HG02970 (cell line): ENCODE measurements around the gene TPMT.
"Not testable (repeated sequence)": the region's sequence is repeated elsewhere in the genome, so short reads cannot be mapped to it uniquely, and the experiment has no call there.

ENCODE experiments used
- ATAC-seq: cut with Tn5 transposase; IDR thresholded peaks from one replicate; pipeline ENCODE4 v1.9.1; 2021; ENCODE audit warnings: mild to moderate bottlenecking, moderate library complexity, moderate number of reproducible peaks; ENCODE audit not compliant: unreplicated experiment, low FRiP score

The TPMT gene

GRCh38 chr6:18160911-18161310 lies 6.0 kb upstream of the TPMT start:
- ATAC-seq, result no peak

GRCh38 chr6:18155864-18156421 lies 1.1 kb upstream of the TPMT start:
- ATAC-seq, result peak; percentile 20

GRCh38 chr6:18155150-18155863 lies 430 bp upstream of the TPMT start, which contains the start of gene KDM1B:
KDM1B (plus strand) TSS chr6:18155422; CDS start chr6:18159896, 4,474 bp downstream.
- peak; percentile 98 for ATAC-seq

- no peak for ATAC-seq
Observed at GRCh38 chr6:18153311-18153703, 1.6 kb downstream of the TPMT start.

GRCh38 chr6:18151801-18152200 lies 3.1 kb downstream of the TPMT start:
- no peak for ATAC-seq

GRCh38 chr6:18151391-18151790 lies 3.5 kb downstream of the TPMT start:
- ATAC-seq, result not testable (repeated sequence)

- no peak for ATAC-seq
Observed at GRCh38 chr6:18148304-18149025, 6.4 kb downstream of the TPMT start.

GRCh38 chr6:18147616-18148015 lies 7.3 kb downstream of the TPMT start:
- ATAC-seq, result no peak

- ATAC-seq, result no peak
Observed at GRCh38 chr6:18147160-18147559, 7.7 kb downstream of the TPMT start.

GRCh38 chr6:18142591-18142861 lies 12.4 kb downstream of the TPMT start:
- ATAC-seq, result no peak

GRCh38 chr6:18141805-18142590 lies 12.9 kb downstream of the TPMT start:
- no peak for ATAC-seq

GRCh38 chr6:18139935-18140621 lies 14.8 kb downstream of the TPMT start:
- no peak for ATAC-seq

GRCh38 chr6:18138906-18139305 lies 16.0 kb downstream of the TPMT start:
- no peak for ATAC-seq

- ATAC-seq, result no peak
Observed at GRCh38 chr6:18136260-18136659, 18.6 kb downstream of the TPMT start.

GRCh38 chr6:18135171-18135570 lies 19.7 kb downstream of the TPMT start:
- ATAC-seq, result no peak

- no peak for ATAC-seq
Observed at GRCh38 chr6:18132346-18132745, 22.5 kb downstream of the TPMT start.

- no peak for ATAC-seq
Observed at GRCh38 chr6:18126121-18126520, 28.8 kb downstream of the TPMT start.

GRCh38 chr6:18122128-18123093 lies 32.5 kb downstream of the TPMT start, which contains the start of gene NHLRC1:
NHLRC1 (minus strand) TSS chr6:18122677; CDS start chr6:18122606, 71 bp downstream.
- ATAC-seq, result peak; percentile 97

GRCh38 chr6:18121580-18122127 lies 33.2 kb downstream of the TPMT start:
- no peak for ATAC-seq
